Measurements from ENCODE around the gene DNAH14. TPM values are rescaled to one million over a fixed set of nuclear protein-coding genes. Genes with fewer than 3 reads are reported as not detected.
"Not testable (repeated sequence)": the region's sequence is repeated elsewhere in the genome, so short reads cannot be mapped to it uniquely, and the experiment has no call there.

DNAH14 gene
- polyA plus RNA-seq, 6 donors from 2014 or later = 0.12 to 0.43 TPM; not detected in 4

DNA sequence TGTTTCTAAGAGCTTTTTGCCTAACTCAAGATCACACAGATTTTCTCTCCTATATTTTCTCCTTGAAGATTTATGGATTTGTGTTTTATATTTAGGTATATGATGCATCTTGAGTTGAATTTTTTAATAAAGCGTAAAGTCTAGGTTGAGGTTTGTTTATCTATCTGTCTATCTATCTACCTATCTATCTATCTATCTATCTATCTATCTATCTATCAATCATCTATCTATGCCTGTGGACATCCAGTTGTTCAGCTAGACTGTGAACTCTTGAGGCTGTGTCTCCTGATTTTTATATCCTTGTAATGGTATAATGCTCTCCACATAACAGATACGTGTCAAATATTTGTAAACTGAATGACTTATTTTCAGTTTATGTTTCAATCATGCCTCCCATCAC, 120.1 kb downstream of the DNAH14 start:
- no peak for DNase-seq
- Mint-ChIP-seq H3K4me1 (no peaks in the 10 kb centered on the region), H3K27me3 (no peaks in the 10 kb centered on the region), H3K9me3 (no peaks in the 10 kb centered on the region), H3K4me3 (no peak overlapping the region), H3K27ac (no peak overlapping the region), H3K36me3 (no peaks in the 10 kb centered on the region)
- ATAC-seq (ENCODE audit: low read depth in 2 of 2) = no peak

DNA sequence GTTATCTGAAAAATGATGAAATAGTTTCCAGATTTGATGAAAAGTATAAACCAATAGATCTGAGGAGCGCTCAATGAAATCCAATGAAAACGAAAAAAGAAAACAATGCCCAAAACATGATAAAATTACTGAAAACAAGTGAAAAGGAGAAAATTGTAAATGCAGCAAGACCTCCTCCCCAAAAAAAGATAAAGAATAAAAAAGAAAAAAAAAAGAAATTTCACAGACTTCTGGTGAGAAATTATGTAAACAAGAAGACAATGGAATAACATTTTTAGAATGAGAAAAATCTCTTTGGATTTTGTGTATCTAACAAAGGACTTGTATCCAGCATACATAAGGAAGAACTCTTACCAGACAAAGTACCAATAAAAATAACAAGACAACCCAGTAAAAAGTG, 134.2 kb downstream of the DNAH14 start:
- H3K36me3 Mint-ChIP-seq = no peaks in the 10 kb centered on the region
- ATAC-seq (ENCODE audit: low read depth in 2 of 2) (no peak), DNase-seq (no peak)
- peaks cover 4 to 18% (median 10%) of the 10 kb centered on the region in 7 donors for H3K9me3 Mint-ChIP-seq
- H3K27me3 Mint-ChIP-seq = peaks cover 0 to 7% (median 5%) of the 10 kb centered on the region in 3 donors
- H3K4me3 Mint-ChIP-seq = no peak overlapping the region
- no peaks in the 10 kb centered on the region for H3K4me1 Mint-ChIP-seq
- no peak overlapping the region for H3K27ac Mint-ChIP-seq

DNA sequence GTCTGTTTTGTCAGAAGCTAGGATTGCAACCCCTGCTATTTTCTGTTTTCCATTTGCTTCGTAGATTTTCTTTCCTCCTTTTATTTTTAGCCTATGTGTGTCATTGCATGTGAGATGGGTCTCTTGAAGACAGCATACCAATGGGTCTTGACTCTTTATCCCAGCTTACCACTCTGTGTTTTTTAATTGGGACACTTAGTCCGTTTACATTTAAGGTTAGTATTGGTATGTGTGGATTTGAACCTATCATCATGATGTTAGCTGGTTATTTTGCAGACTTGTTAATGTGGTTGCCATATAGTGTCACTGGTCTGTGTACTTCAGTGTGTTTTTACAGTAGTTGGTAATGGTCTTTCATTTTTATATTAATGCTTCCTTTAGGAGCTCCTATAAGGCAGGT, 141.5 kb downstream of the DNAH14 start:
- H3K9me3 Mint-ChIP-seq = peaks cover 21 to 40% (median 32%) of the 10 kb centered on the region in 7 donors
- no peak overlapping the region for H3K4me3 Mint-ChIP-seq
- no peak for DNase-seq
- peaks cover 0 to 2% (median 0%) of the 10 kb centered on the region in 3 donors for H3K4me1 Mint-ChIP-seq
- no peak for ATAC-seq (ENCODE audit: low read depth in 2 of 2)
- peaks cover 0 to 29% of the 10 kb centered on the region in 2 donors for H3K36me3 Mint-ChIP-seq
- H3K27me3 Mint-ChIP-seq = no peaks in the 10 kb centered on the region
- H3K27ac Mint-ChIP-seq = no peak overlapping the region

DNA sequence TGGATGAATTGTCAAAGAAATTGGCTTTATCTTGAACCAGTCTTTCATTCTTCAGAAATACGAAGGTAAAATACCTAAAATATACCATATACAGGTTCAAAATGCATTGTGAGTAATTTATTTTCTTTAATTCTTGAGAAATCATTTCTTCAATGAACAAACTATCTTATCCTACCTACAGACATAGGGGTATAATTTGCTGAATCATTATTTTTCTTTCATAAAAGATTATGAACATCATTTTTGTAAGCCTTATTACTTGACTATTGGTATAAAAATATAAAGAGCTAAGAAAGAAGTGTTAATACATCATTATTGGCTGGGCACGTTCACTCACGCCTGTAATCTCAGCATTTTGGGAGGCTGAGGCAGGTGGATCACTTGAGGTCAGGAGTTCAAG, 167.7 kb downstream of the DNAH14 start:
- Mint-ChIP-seq H3K27ac (no peak overlapping the region), H3K4me1 (no peaks in the 10 kb centered on the region), H3K4me3 (no peak overlapping the region), H3K36me3 (no peaks in the 10 kb centered on the region), H3K27me3 (no peaks in the 10 kb centered on the region), H3K9me3 (peaks cover 4 to 11% (median 6%) of the 10 kb centered on the region in 7 donors)
- DNase-seq = no peak
- ATAC-seq (ENCODE audit: low read depth in 2 of 2) = no peak

DNA sequence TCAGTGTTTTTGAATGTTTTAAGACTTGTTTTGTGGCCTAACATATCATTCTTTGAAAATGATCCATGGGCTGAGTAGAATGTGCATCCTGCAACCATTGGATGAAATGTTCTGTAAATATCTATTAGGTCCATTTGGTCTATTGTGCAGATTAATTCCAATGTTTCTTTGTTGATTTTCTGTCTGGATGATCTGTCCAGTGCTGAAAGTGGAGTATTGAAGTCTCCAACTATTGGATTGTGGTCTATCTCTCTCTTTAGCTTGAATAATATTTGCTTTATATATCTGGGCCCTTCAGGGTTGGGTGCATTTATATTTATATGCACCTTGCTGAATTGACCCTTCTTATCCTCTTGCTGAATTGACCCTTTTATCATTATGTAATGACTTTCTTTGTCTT, 181.5 kb downstream of the DNAH14 start:
- Mint-ChIP-seq H3K4me3 (no peak overlapping the region), H3K9me3 (peaks cover 0 to 2% (median 0%) of the 10 kb centered on the region in 7 donors), H3K36me3 (no peaks in the 10 kb centered on the region), H3K27ac (no peak overlapping the region), H3K27me3 (peaks cover 0 to 9% (median 0%) of the 10 kb centered on the region in 3 donors), H3K4me1 (no peaks in the 10 kb centered on the region)
- DNase-seq = no peak
- ATAC-seq (ENCODE audit: low read depth in 2 of 2) = no peak

DNA sequence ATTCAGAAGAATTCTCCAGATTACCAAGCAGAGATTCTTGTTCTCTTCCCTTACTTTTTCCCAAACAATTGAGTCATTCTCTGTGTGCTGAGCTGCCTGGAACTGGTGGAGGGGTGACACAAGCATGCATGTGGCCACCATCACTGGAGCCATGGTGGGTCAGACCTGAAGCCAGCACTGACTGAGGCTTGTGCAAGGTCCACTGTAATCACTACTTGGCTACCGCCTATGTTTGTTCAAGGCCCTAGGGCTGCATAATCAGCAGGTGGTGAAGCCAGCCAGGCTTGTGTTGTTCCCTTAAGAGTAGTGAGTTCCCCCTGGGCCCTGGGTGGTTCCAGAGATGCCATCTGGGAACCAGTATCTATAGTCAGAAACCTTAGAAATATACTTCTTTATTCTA, 183.8 kb downstream of the DNAH14 start:
- DNase-seq (no peak), ATAC-seq (ENCODE audit: low read depth in 2 of 2) (no peak)
- no peak overlapping the region for H3K4me3 Mint-ChIP-seq
- peaks cover 0 to 5% (median 0%) of the 10 kb centered on the region in 3 donors for H3K27me3 Mint-ChIP-seq
- H3K4me1 Mint-ChIP-seq = no peaks in the 10 kb centered on the region
- H3K9me3 Mint-ChIP-seq = no peaks in the 10 kb centered on the region
- H3K36me3 Mint-ChIP-seq = no peaks in the 10 kb centered on the region
- no peak overlapping the region for H3K27ac Mint-ChIP-seq

DNA sequence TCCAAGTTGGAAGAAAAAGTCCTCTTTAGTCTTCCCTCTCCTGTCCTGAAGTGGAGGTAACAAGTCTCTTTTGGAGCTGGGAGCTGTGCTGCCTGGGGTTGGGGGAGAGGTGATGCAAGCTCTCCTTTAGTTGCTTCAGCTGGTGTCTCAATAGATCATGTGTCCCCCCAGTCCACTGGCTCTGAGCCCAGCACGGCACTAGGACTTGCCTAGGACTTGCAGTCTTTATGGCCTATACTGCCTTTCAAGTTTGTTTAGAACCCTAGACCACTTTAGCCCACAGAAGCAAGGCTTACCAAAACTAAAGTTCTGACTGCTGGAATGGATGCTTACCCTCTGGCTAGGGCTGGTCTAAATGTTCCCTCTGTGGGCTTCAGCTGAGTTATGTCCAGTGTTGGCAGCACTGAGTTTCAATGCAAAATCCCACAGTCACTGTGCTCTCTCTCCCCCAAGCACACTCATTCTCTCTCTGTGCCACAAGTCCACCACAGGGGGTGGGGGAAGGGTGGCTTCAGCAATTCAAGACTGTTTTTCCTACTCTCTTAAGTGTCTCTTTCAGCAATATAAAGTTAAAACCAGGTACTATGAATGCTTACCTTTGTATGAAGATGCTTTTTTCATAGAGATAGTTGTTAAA, 185.0 kb downstream of the DNAH14 start:
- ATAC-seq (ENCODE audit: low read depth in 2 of 2) (no peak), DNase-seq (no peak)
- Mint-ChIP-seq H3K27ac (no peak overlapping the region), H3K27me3 (peaks cover 0 to 5% (median 0%) of the 10 kb centered on the region in 3 donors), H3K9me3 (no peaks in the 10 kb centered on the region), H3K4me3 (no peak overlapping the region), H3K4me1 (no peaks in the 10 kb centered on the region), H3K36me3 (no peaks in the 10 kb centered on the region)

DNA sequence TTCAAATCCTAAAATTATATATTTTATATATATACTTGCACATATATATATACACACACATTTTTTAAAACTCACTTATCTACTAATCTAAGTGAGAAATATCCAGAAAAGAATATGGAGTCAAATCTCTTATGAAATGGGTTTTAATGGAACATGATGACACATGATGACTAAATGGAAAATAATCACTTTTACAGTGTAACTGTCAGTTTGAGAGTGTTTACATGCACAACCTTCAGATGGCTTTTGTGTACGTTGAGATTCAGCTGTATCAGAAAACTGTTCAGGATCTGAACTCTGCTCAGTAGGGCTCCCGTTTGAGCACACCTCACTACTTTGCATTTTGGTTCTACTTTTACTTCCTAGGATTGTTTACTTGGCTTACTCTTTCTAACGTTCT, 189.8 kb downstream of the DNAH14 start:
- Mint-ChIP-seq H3K27me3 (no peaks in the 10 kb centered on the region), H3K4me1 (no peaks in the 10 kb centered on the region), H3K4me3 (no peak overlapping the region), H3K9me3 (peaks cover 0 to 3% (median 0%) of the 10 kb centered on the region in 7 donors), H3K36me3 (no peaks in the 10 kb centered on the region), H3K27ac (no peak overlapping the region)
- no peak for DNase-seq
- ATAC-seq (ENCODE audit: low read depth in 2 of 2) = no peak

DNA sequence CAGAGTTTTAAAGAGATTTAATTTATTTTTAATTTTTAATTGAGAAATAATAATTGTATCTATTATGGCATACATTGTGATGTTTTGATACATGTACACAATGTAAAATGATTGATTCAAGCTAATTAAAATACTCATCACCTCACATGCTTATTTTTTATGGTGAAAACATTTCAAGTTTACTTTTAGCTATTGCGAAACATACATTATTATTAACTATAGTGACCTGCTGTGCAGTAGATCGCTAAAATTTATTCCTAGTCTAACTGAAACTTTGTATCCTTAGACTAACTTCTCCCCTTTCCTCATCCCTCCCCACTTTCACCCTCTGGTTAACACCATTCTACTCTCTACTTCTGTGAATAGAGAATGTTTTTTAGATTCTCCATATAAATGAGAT, 191.6 kb downstream of the DNAH14 start:
- no peaks in the 10 kb centered on the region for H3K4me1 Mint-ChIP-seq
- H3K27me3 Mint-ChIP-seq = no peaks in the 10 kb centered on the region
- no peak overlapping the region for H3K4me3 Mint-ChIP-seq
- H3K27ac Mint-ChIP-seq = no peak overlapping the region
- no peak for ATAC-seq (ENCODE audit: low read depth in 2 of 2)
- no peaks in the 10 kb centered on the region for H3K36me3 Mint-ChIP-seq
- no peak for DNase-seq
- H3K9me3 Mint-ChIP-seq = peaks cover 0 to 10% (median 0%) of the 10 kb centered on the region in 7 donors

DNA sequence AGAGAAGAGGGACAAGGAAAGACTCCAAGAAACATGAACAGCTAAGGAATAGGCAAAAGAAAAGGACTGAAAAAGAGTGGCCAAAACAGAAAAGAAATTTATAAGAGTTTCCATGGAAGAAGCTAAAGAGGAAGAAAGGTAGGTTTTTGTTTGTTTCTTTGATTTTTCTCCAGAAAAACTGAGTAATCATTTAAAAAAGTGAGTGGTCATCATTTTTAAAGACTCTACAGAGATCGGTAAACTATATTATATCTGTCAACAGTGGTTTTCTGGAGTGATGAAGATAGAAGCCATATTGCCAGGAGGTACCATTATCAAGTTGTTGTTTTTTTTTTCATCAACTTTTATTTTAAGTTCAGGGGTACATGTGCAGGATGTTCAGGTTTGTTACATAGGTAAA, 202.4 kb downstream of the DNAH14 start:
- H3K27ac Mint-ChIP-seq = no peak overlapping the region
- peaks cover 0 to 12% of the 10 kb centered on the region in 2 donors for H3K36me3 Mint-ChIP-seq
- H3K4me1 Mint-ChIP-seq = no peaks in the 10 kb centered on the region
- ATAC-seq (ENCODE audit: low read depth in 2 of 2) (no peak), DNase-seq (no peak)
- peaks cover 6 to 35% (median 17%) of the 10 kb centered on the region in 7 donors for H3K9me3 Mint-ChIP-seq
- peaks cover 0 to 4% (median 0%) of the 10 kb centered on the region in 3 donors for H3K27me3 Mint-ChIP-seq
- H3K4me3 Mint-ChIP-seq = no peak overlapping the region

DNA sequence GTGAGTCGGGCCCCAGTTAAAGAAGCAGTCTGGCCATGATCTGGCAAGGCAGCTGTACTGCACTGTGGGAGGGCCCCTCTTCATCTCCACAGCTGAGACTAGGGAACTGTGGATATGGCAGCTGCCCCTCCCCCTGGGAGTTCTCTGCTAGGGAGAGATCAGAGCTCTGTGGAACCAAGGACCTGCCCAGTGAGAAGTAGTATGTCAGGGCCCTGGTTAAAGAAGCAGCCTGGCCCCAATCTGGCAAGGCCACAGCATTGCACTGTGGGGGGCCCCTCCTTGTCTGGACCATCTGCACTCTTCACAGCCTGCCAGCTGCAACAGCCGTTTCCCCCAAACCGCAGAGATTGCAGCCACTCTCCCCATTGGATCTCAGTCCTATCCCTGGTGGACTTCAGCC, 208.5 kb downstream of the DNAH14 start:
- Mint-ChIP-seq H3K4me1 (no peaks in the 10 kb centered on the region), H3K27me3 (peaks cover 0 to 18% (median 6%) of the 10 kb centered on the region in 3 donors), H3K4me3 (no peak overlapping the region), H3K9me3 (peaks cover 6 to 30% (median 16%) of the 10 kb centered on the region in 7 donors), H3K27ac (no peak overlapping the region), H3K36me3 (peaks cover 0 to 12% of the 10 kb centered on the region in 2 donors)
- DNase-seq (no peak), ATAC-seq (ENCODE audit: low read depth in 2 of 2) (no peak)

DNA sequence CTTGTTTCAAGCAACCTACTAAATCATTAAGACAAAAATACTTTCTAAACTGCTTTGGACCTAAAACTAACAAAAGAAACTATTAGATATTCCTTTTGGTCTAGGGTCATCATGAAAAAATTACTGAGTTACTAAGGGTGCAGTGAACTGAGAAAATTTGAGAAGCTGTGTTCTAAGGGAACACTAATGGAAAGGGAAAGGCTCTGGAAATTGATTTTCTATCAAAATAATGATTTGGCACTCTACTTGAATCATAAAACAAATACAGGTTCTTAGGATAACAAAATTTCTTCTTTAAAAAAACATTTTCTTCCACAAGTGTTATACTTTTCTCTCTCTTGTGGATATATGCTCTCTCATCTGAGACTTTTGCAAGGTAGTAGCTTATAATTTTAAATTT, 213.5 kb downstream of the DNAH14 start:
- H3K4me1 Mint-ChIP-seq = no peaks in the 10 kb centered on the region
- H3K27ac Mint-ChIP-seq = no peak overlapping the region
- H3K36me3 Mint-ChIP-seq = no peaks in the 10 kb centered on the region
- ATAC-seq (ENCODE audit: low read depth in 2 of 2) (no peak), DNase-seq (no peak)
- peaks cover 0 to 18% (median 6%) of the 10 kb centered on the region in 3 donors for H3K27me3 Mint-ChIP-seq
- H3K9me3 Mint-ChIP-seq = peaks cover 0 to 3% (median 0%) of the 10 kb centered on the region in 7 donors
- no peak overlapping the region for H3K4me3 Mint-ChIP-seq

DNA sequence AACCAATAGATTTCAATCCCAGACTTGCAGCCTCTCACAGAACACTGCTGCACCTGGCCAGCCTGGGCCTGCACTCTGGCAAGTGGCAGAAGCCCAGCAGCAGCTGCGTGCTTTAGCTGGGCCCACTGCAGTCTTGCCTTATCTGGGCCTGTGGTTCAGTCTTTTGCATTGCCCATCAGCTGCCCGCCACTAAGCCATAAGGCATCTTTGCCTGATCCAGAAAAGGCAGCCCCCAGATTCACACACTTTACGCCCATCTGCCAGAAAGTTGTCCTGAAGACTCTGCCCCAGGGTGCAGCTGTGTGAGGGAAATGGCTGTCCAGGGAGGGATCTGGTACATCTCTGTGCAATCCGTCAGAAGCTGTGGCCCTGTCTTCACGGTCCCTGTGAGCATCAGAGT, 217.0 kb downstream of the DNAH14 start:
- DNase-seq = no peak
- no peaks in the 10 kb centered on the region for H3K27me3 Mint-ChIP-seq
- no peak for ATAC-seq (ENCODE audit: low read depth in 2 of 2)
- no peak overlapping the region for H3K27ac Mint-ChIP-seq
- no peaks in the 10 kb centered on the region for H3K4me1 Mint-ChIP-seq
- no peaks in the 10 kb centered on the region for H3K36me3 Mint-ChIP-seq
- peaks cover 0 to 5% (median 0%) of the 10 kb centered on the region in 7 donors for H3K9me3 Mint-ChIP-seq
- peak overlapping the region in 1 of 8 donors; percentile 3 for H3K4me3 Mint-ChIP-seq

DNA sequence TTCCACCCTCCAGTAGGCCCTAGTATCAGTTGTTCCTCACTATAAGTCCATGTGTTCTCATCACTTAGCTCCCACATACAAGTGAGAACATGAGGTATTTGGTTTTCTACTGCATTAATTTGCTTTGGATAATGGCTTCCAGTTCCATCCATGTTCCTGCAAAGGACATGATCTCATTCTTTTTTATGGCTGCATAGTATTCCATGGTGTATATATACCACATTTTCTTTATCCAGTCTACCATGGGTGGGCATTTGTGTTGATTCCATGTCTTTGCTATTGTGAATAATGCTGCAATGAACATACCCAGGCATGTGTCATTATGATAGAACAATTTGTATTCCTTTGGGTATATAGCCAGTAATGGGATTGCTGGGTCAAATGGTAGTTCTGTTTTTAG, 218.3 kb downstream of the DNAH14 start:
- not testable (repeated sequence) for ATAC-seq (ENCODE audit: low read depth in 2 of 2); H3K27ac Mint-ChIP-seq; DNase-seq; H3K27me3 Mint-ChIP-seq; H3K9me3 Mint-ChIP-seq; H3K4me3 Mint-ChIP-seq; H3K4me1 Mint-ChIP-seq; H3K36me3 Mint-ChIP-seq

Measured in naive B cell (primary cell).